HEK293 (cell line): ENCODE results near the gene DCTN4.

Source experiments
- CTCF ChIA-PET: fragments of 350-600 bp; formaldehyde crosslinking; extraction: SDS; loops from one replicate; lab custom pipeline; 2021; ENCODE audit warnings: antibody characterized with exemption; lab: Yijun Ruan, JAX
- POLR2A ChIA-PET: fragments of 300-600 bp; formaldehyde crosslinking; extraction: SDS; loops from one replicate; lab custom pipeline; 2020; ENCODE audit warnings: antibody characterized with exemption, inconsistent platforms; lab: Yijun Ruan, JAX
- H3K27ac ChIP-seq: fragments of 200-500 bp; sonication (Bioruptor generic); 2 replicates; pipeline ENCODE4 v1.5.1; 2014; ENCODE audit warnings: low read depth, low read length, control low read depth, inconsistent platforms; ENCODE audit errors: extremely low read depth
- H3K36me3 ChIP-seq, 2 experiments: fragments of 200-500 bp in 1 of 2; sonication (Bioruptor generic) in 1 of 2; 1 replicate in 1 of 2; 2 replicates in 1 of 2; pipeline ENCODE4 v1.5.1; 2014 to 2017; ENCODE audit warnings: inconsistent platforms in 2 of 2, low read length in 2 of 2; ENCODE audit not compliant: control insufficient read depth in 2 of 2, insufficient read depth in 1 of 2
- H3K4me1 ChIP-seq: fragments of 200-500 bp; sonication (Bioruptor generic); 2 replicates; pipeline ENCODE4 v1.5.1; 2014; ENCODE audit warnings: mild to moderate bottlenecking, low read length, inconsistent platforms; ENCODE audit not compliant: control insufficient read depth, insufficient read depth
- H3K4me3 ChIP-seq: 2 replicates; pipeline ENCODE4 v1.5.1; 2011; ENCODE audit warnings: low read depth, mild to moderate bottlenecking, control low read depth, low read length, moderate library complexity
- H3K9me3 ChIP-seq: fragments of 200-500 bp; sonication (Bioruptor generic); 2 replicates; pipeline ENCODE4 v1.5.1; 2014; ENCODE audit warnings: low read depth, low read length, inconsistent platforms; ENCODE audit not compliant: control insufficient read depth, insufficient read depth
- BCL11A ChIP-seq: fragments of 450-650 bp; formaldehyde crosslinking; IDR thresholded peaks from 2 replicates; pipeline ENCODE4 v1.5.1; 2016; ENCODE audit warnings: low read depth, missing biosample characterization, missing genetic modification characterization
- BCL11B ChIP-seq: fragments of 450-650 bp; formaldehyde crosslinking; IDR thresholded peaks from 2 replicates; pipeline ENCODE4 v1.5.1; 2016; ENCODE audit warnings: low read depth, missing biosample characterization, missing genetic modification characterization
- FEZF1 ChIP-seq: fragments of 450-650 bp; formaldehyde crosslinking; IDR thresholded peaks from 2 replicates; pipeline ENCODE4 v1.5.1; 2016; ENCODE audit warnings: missing biosample characterization, missing genetic modification characterization
- IKZF3 ChIP-seq: fragments of 450-650 bp; IDR thresholded peaks from 2 replicates; pipeline ENCODE4 v1.5.0; 2018; ENCODE audit warnings: missing biosample characterization, mild to moderate bottlenecking, missing genetic modification characterization, moderate library complexity
- MEIS1 ChIP-seq: sonication (generic); formaldehyde crosslinking; IDR thresholded peaks from 2 replicates; pipeline ENCODE4 v1.8.1; 2022; ENCODE audit warnings: missing genetic modification reagents, mild to moderate bottlenecking, borderline replicate concordance
- OSR2 ChIP-seq: fragments of 450-650 bp; formaldehyde crosslinking; IDR thresholded peaks from 2 replicates; pipeline ENCODE4 v1.5.1; 2016; ENCODE audit warnings: missing biosample characterization, missing genetic modification characterization
- OVOL3 ChIP-seq: fragments of 450-650 bp; formaldehyde crosslinking; IDR thresholded peaks from 2 replicates; pipeline ENCODE4 v1.5.1; 2016; ENCODE audit warnings: missing biosample characterization, missing genetic modification characterization
- PRDM6 ChIP-seq: fragments of 450-650 bp; formaldehyde crosslinking; IDR thresholded peaks from 2 replicates; pipeline ENCODE4 v1.5.1; 2017; ENCODE audit warnings: missing biosample characterization, missing genetic modification characterization
- TCF7L2 ChIP-seq: IDR thresholded peaks from 2 replicates; pipeline ENCODE4 v1.6.1; 2011; ENCODE audit warnings: low read depth, mild to moderate bottlenecking, inconsistent platforms, low read length, moderate library complexity, borderline replicate concordance
- WT1 ChIP-seq: fragments of 450-650 bp; formaldehyde crosslinking; IDR thresholded peaks from 2 replicates; pipeline ENCODE4 v1.5.1; 2016; ENCODE audit warnings: missing biosample characterization, missing genetic modification characterization
- ZBTB1 ChIP-seq: fragments of 450-650 bp; formaldehyde crosslinking; IDR thresholded peaks from 2 replicates; pipeline ENCODE4 v1.5.1; 2016; ENCODE audit warnings: missing biosample characterization, missing genetic modification characterization
- ZBTB10 ChIP-seq: fragments of 450-650 bp; formaldehyde crosslinking; IDR thresholded peaks from 2 replicates; pipeline ENCODE4 v1.5.1; 2016; ENCODE audit warnings: missing biosample characterization, missing genetic modification characterization
- ZEB2 ChIP-seq: fragments of 450-650 bp; formaldehyde crosslinking; IDR thresholded peaks from 2 replicates; pipeline ENCODE4 v1.5.1; 2016; ENCODE audit warnings: missing biosample characterization, missing genetic modification characterization
- ZFHX2 ChIP-seq: fragments of 450-650 bp; formaldehyde crosslinking; conservative IDR thresholded peaks from 2 replicates; pipeline ENCODE4 v1.5.1; 2016; ENCODE audit warnings: missing biosample characterization, missing genetic modification characterization
- ZNF114 ChIP-seq: fragments of 450-650 bp; formaldehyde crosslinking; IDR thresholded peaks from 2 replicates; pipeline ENCODE4 v1.5.0; 2017; ENCODE audit warnings: missing biosample characterization, missing genetic modification characterization
- ZNF148 ChIP-seq: fragments of 450-650 bp; formaldehyde crosslinking; IDR thresholded peaks from 2 replicates; pipeline ENCODE4 v1.5.0; 2017; ENCODE audit warnings: missing biosample characterization, missing genetic modification characterization, borderline replicate concordance
- ZNF2 ChIP-seq: fragments of 450-650 bp; formaldehyde crosslinking; IDR thresholded peaks from 2 replicates; pipeline ENCODE4 v1.5.1; 2016; ENCODE audit warnings: missing biosample characterization, missing genetic modification characterization
- ZNF223 ChIP-seq: fragments of 450-650 bp; formaldehyde crosslinking; IDR thresholded peaks from 2 replicates; pipeline ENCODE4 v1.5.1; 2016; ENCODE audit warnings: missing biosample characterization, missing genetic modification characterization
- ZNF350 ChIP-seq: fragments of 450-650 bp; formaldehyde crosslinking; IDR thresholded peaks from 2 replicates; pipeline ENCODE4 v1.5.0; 2017; ENCODE audit warnings: missing biosample characterization, mild to moderate bottlenecking, missing genetic modification characterization
- ZNF37A ChIP-seq: fragments of 450-650 bp; IDR thresholded peaks from 2 replicates; pipeline ENCODE4 v1.5.1; 2018; ENCODE audit warnings: missing biosample characterization, missing genetic modification characterization
- ZNF449 ChIP-seq: fragments of 450-650 bp; formaldehyde crosslinking; IDR thresholded peaks from 2 replicates; pipeline ENCODE4 v1.5.1; 2017; ENCODE audit warnings: missing biosample characterization, mild to moderate bottlenecking, missing genetic modification characterization, moderate library complexity
- ZNF514 ChIP-seq: fragments of 450-650 bp; formaldehyde crosslinking; IDR thresholded peaks from 2 replicates; pipeline ENCODE4 v1.5.1; 2016; ENCODE audit warnings: missing biosample characterization, missing genetic modification characterization
- ZNF555 ChIP-seq: fragments of 450-650 bp; formaldehyde crosslinking; conservative IDR thresholded peaks from 2 replicates; pipeline ENCODE4 v1.5.1; 2017; ENCODE audit warnings: missing biosample characterization, mild to moderate bottlenecking, missing genetic modification characterization, inconsistent platforms
- ZNF629 ChIP-seq: fragments of 450-650 bp; formaldehyde crosslinking; IDR thresholded peaks from 2 replicates; pipeline ENCODE4 v1.5.1; 2017; ENCODE audit warnings: missing biosample characterization, missing genetic modification characterization
- ZNF777 ChIP-seq: fragments of 450-650 bp; formaldehyde crosslinking; IDR thresholded peaks from 2 replicates; pipeline ENCODE4 v1.5.1; 2017; ENCODE audit warnings: missing biosample characterization, missing genetic modification characterization, borderline replicate concordance
- ZNF791 ChIP-seq: fragments of 450-650 bp; formaldehyde crosslinking; IDR thresholded peaks from 2 replicates; pipeline ENCODE4 v1.5.1; 2016; ENCODE audit warnings: missing biosample characterization, missing genetic modification characterization
- ZNF792 ChIP-seq: fragments of 450-650 bp; formaldehyde crosslinking; IDR thresholded peaks from 2 replicates; pipeline ENCODE4 v1.5.1; 2016; ENCODE audit warnings: missing biosample characterization, missing genetic modification characterization
- ZNF843 ChIP-seq: fragments of 450-650 bp; formaldehyde crosslinking; IDR thresholded peaks from 2 replicates; pipeline ENCODE4 v1.5.1; 2016; ENCODE audit warnings: missing biosample characterization, missing genetic modification characterization
- ZXDB ChIP-seq: fragments of 450-650 bp; formaldehyde crosslinking; IDR thresholded peaks from 2 replicates; pipeline ENCODE4 v1.5.1; 2016; ENCODE audit warnings: missing biosample characterization, missing genetic modification characterization

The DCTN4 gene

GRCh38 chr5:150753463-150753862 lies 5.4 kb downstream of the DCTN4 start (continued):
- TF ChIP-seq ZNF148 (tag by site-specific recombination) = no peak
- TF ChIP-seq ZNF114 = no peak
- no peak for TF ChIP-seq ZNF792 (tag by site-specific recombination)
- no peak for TF ChIP-seq ZNF514 (tag by site-specific recombination)

- peaks cover 46 to 50% of the 10 kb centered on the region in 2 experiments for H3K36me3 ChIP-seq
- CTCF ChIA-PET = interaction anchor here (0.6 to 2.3 kb wide), 6 partner anchors 12 to 264 kb away, joined by 3 to 8 read pairs (median 4); no protein-coding TSS in a partner anchor
- no peak overlapping the region for H3K4me3 ChIP-seq
- H3K27ac ChIP-seq = no peak overlapping the region
- POLR2A ChIA-PET = interaction anchor here (0.8 kb wide), 1 partner anchor 31 kb away, joined by 4 read pairs; no protein-coding TSS in a partner anchor
- no peaks in the 10 kb centered on the region for H3K9me3 ChIP-seq
- peaks cover 16% of the 10 kb centered on the region for H3K4me1 ChIP-seq
- TF ChIP-seq ZNF555 (tag by site-specific recombination) (no peak), ZNF350 (tag by site-specific recombination) (no peak), BCL11A (tag by site-specific recombination) (0 out of 2 replicates have a peak, but pooled peaks have one; percentile 60), ZNF791 (tag by site-specific recombination) (no peak), ZNF777 (no peak), ZNF843 (tag by site-specific recombination) (peak; percentile 71; the same call in 1 of the 2 replicates), ZNF223 (no peak), TCF7L2 (peak; percentile 53; the same call in 1 of the 2 replicates), ZBTB10 (no peak), ZNF629 (tag by site-specific recombination) (peak; percentile 50; the same call in 1 of the 2 replicates), ZEB2 (0 out of 2 replicates have a peak, but pooled peaks have one; percentile 19), PRDM6 (tag by site-specific recombination) (peak; percentile 91), IKZF3 (tag by site-specific recombination) (0 out of 2 replicates have a peak, but pooled peaks have one; percentile 22), ZBTB1 (tag by site-specific recombination) (peak; percentile 16; the same call in 1 of the 2 replicates), OVOL3 (tag by site-specific recombination) (0 out of 2 replicates have a peak, but pooled peaks have one; percentile 9), FEZF1 (peak; percentile 39; the same call in 1 of the 2 replicates), WT1 (tag by site-specific recombination) (peak; percentile 61), ZNF37A (tag by site-specific recombination) (no peak), ZFHX2 (no peak), ZNF449 (tag by site-specific recombination) (no peak), ZXDB (tag by site-specific recombination) (peak; percentile 27; the same call in 1 of the 2 replicates), BCL11B (no peak), ZNF2 (tag by site-specific recombination) (no peak), OSR2 (tag by site-specific recombination) (peak; percentile 90), MEIS1 (CRISPR knock-in tag) (no peak)
Observed at GRCh38 chr5:150751096-150751891, 7.5 kb downstream of the DCTN4 start.
